ENCODE data around the gene DNAJC1. TPM values are rescaled to one million over a fixed set of nuclear protein-coding genes. Genes with fewer than 3 reads are reported as not detected.
A peak's percentile ranks its signal among the peaks of the same experiment; 100 is the strongest.

Gene DNAJC1
- total and polyA plus RNA-seq, 2 of the 4 experiments (the other 2 are of a cell fraction) = 12.7 to 13.3 TPM

GRCh38 chr10:22003964-22004281 lies 393 bp upstream of the DNAJC1 start:
- Histone ChIP-seq H3K9ac (ENCODE audit: low read depth, low read length) (peak overlapping the region; percentile 52; the same call in 1 of the 2 replicates), H4K8ac (ENCODE audit: low read depth in 2 of 2, low read length in 2 of 2) (peak overlapping the region; percentile 78 to 89), H3K4me2 (ENCODE audit: low read depth, low read length) (peak overlapping the region; percentile 83), H2AFZ (replicated peaks; ENCODE audit: low read length, poor library complexity) (peak overlapping the region; percentile 99), H3K9me1 (ENCODE audit: insufficient read depth, low read length) (peaks cover 3% of the 10 kb centered on the region), H3K36me3 (ENCODE audit: control insufficient read depth, insufficient read depth, low read length) (no peaks in the 10 kb centered on the region), H2BK15ac (ENCODE audit: low read depth, low read length) (peak overlapping the region; percentile 13; the same call in 1 of the 3 replicates), H3K9me3 (ENCODE audit: control insufficient read depth, insufficient read depth, low read length) (no peaks in the 10 kb centered on the region), H3K23ac (ENCODE audit: low read depth, low read length) (no peak overlapping the region), H2BK120ac (ENCODE audit: low read depth, low read length) (no peak overlapping the region), H3K27me3 (ENCODE audit: control insufficient read depth, insufficient read depth, low read length) (no peaks in the 10 kb centered on the region; the same call in none of the 2 replicates), H2AK9ac (replicated peaks; ENCODE audit: low read depth, low read length, poor library complexity) (peak overlapping the region; percentile 1), H2AK5ac (ENCODE audit: low read depth, low read length) (no peak overlapping the region), H2BK20ac (ENCODE audit: low read depth, low read length) (0 out of 2 replicates have a peak overlapping the region, but pooled peaks have one; percentile 43), H3K18ac (ENCODE audit: low read depth, low read length) (no peak overlapping the region), H3K27ac (ENCODE audit: insufficient read depth, low read length) (peak overlapping the region; percentile 9; the same call in 1 of the 2 replicates), H3K79me1 (ENCODE audit: low read depth in 1 of 2, low read length in 2 of 2) (peaks cover 11 to 27% of the 10 kb centered on the region in 2 experiments), H3K4me3 (ENCODE audit: insufficient read depth, low read depth, low read length) (peak overlapping the region; percentile 69), H3K4me1 (ENCODE audit: control insufficient read depth, insufficient read depth, low read length) (no peaks in the 10 kb centered on the region; the same call in 1 of the 2 replicates), H4K5ac (ENCODE audit: low read depth, low read length) (peak overlapping the region; percentile 47), H4K91ac (ENCODE audit: insufficient read depth, low read depth, low read length) (no peak overlapping the region), H4K20me1 (ENCODE audit: insufficient read depth, low read length) (no peaks in the 10 kb centered on the region), H3K56ac (ENCODE audit: extremely low read depth, insufficient read depth, low read length) (0 out of 2 replicates have a peak overlapping the region, but pooled peaks have one; percentile 2), H2BK5ac (ENCODE audit: low read depth, low read length, poor library complexity, severe bottlenecking) (peak overlapping the region; percentile 18), H3K14ac (replicated peaks; ENCODE audit: low read depth, low read length) (peak overlapping the region; percentile 23; the same call in 1 of the 2 replicates), H3K4ac (ENCODE audit: low read depth, low read length) (peak overlapping the region; percentile 74)
- ChIA-PET CTCF (interaction anchor here (2.9 kb wide), 1 partner anchor 985 kb away, joined by 10 read pairs; no protein-coding TSS in a partner anchor), POLR2A (ENCODE audit: unreplicated experiment) (no interaction called here)
- DNase-seq (no peak), ATAC-seq (ENCODE audit: low read depth) (no peak)
- BruUV-seq (replicated peaks) = no TSS peak
- in situ Hi-C loops (cut with MboI; ENCODE audit: low sequenced_read_pairs) = loop anchor here (10.0 to 25.0 kb wide), 3 partner anchors 311 to 558 kb away; partner anchors contain the start of gene COMMD3
- intact Hi-C loops (cut with micrococcal nuclease) = loop anchor here (2.0 to 10.0 kb wide), 6 partner anchors 223 to 1063 kb away; partner anchors contain the start of genes COMMD3 and PIP4K2A
- no CpG with 5 or more reads among the region's 2 CpGs for WGBS, 2 experiments (ENCODE audit: extremely low coverage in 2 of 2, insufficient read length in 1 of 2)
- dilution Hi-C loops (cut with HindIII; ENCODE audit: low sequenced_read_pairs, unreplicated experiment) = no loop called here
- TF ChIP-seq MXI1 (IDR thresholded peaks at IDR 0.05; ENCODE audit: borderline replicate concordance, low read depth, low read length) (no peak), RCOR1 (IDR thresholded peaks at IDR 0.05; ENCODE audit: insufficient replicate concordance, low read length) (no peak), POLR2A (IDR thresholded peaks at IDR 0.05; ENCODE audit: low read depth, low read length) (no peak), USF2 (IDR thresholded peaks at IDR 0.05; ENCODE audit: low read depth, low read length) (no peak), MAZ (IDR thresholded peaks at IDR 0.05; ENCODE audit: borderline replicate concordance, low read depth, low read length) (no peak), MAFK (IDR thresholded peaks at IDR 0.05; ENCODE audit: low read depth, low read length) (no peak)

Measured in IMR-90 (cell line).